ENCODE measurements around the gene TIGAR.

The TIGAR gene

DNA sequence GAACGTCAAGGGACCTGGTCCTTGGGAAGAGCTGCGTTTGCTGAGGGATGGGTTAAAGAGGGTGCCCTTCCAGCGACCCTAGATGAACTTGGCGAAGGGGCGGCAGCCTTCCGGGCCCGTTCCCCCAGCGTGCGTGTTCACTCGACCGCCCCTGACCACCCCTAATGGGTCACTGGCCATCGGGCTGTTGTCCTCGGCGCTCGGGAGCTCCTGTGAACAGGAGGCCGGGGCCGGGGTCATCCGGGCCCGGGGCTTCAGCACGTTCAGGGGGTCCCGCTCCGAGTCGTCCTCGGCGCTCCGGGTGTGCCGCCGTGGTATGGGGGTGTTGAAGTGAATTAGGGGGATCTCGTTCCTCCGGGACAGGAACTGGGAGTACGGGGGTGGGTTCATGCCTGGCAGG is 49.3 kb downstream of the TIGAR start:
- Mint-ChIP-seq H3K36me3 (ENCODE audit: low read depth) (no peaks in the 10 kb centered on the region), H3K9me3 (no peaks in the 10 kb centered on the region), H3K27ac (no peak overlapping the region), H3K4me3 (no peak overlapping the region), H3K4me1 (no peaks in the 10 kb centered on the region), H3K27me3 (ENCODE audit: low read depth) (peaks cover 36% of the 10 kb centered on the region)
- TF ChIP-seq, protein P1, sequence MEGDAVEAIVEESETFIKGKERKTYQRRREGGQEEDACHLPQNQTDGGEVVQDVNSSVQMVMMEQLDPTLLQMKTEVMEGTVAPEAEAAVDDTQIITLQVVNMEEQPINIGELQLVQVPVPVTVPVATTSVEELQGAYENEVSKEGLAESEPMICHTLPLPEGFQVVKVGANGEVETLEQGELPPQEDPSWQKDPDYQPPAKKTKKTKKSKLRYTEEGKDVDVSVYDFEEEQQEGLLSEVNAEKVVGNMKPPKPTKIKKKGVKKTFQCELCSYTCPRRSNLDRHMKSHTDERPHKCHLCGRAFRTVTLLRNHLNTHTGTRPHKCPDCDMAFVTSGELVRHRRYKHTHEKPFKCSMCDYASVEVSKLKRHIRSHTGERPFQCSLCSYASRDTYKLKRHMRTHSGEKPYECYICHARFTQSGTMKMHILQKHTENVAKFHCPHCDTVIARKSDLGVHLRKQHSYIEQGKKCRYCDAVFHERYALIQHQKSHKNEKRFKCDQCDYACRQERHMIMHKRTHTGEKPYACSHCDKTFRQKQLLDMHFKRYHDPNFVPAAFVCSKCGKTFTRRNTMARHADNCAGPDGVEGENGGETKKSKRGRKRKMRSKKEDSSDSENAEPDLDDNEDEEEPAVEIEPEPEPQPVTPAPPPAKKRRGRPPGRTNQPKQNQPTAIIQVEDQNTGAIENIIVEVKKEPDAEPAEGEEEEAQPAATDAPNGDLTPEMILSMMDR (IDR thresholded peaks at IDR 0.05; ENCODE audit: unreplicated experiment in 3 of 3) = no peak

DNA sequence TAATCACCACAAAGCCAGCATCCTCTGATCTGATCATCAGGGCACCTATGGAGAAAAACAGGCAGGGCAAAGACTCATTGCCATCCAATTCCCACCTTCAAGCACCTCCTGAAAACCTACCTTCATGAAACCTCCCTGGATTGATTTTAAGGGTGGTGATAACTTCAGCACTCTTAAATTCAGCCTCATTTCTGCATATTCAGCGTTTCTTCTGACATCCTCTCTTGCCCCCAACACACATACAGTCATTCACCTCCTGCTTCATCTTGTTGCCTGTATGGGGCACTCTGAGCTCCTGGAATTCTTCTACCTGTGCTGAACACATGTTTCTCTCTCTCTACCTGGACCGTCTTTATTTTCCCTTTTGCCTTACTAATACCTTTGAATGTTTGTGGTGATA is 51.6 kb downstream of the TIGAR start:
- Mint-ChIP-seq H3K4me3 (no peak overlapping the region), H3K27ac (no peak overlapping the region), H3K27me3 (ENCODE audit: low read depth) (peaks cover 24% of the 10 kb centered on the region), H3K9me3 (no peaks in the 10 kb centered on the region), H3K4me1 (no peaks in the 10 kb centered on the region), H3K36me3 (ENCODE audit: low read depth) (no peaks in the 10 kb centered on the region)
- TF ChIP-seq, protein P1 (IDR thresholded peaks at IDR 0.05; ENCODE audit: unreplicated experiment in 3 of 3) = no peak

DNA sequence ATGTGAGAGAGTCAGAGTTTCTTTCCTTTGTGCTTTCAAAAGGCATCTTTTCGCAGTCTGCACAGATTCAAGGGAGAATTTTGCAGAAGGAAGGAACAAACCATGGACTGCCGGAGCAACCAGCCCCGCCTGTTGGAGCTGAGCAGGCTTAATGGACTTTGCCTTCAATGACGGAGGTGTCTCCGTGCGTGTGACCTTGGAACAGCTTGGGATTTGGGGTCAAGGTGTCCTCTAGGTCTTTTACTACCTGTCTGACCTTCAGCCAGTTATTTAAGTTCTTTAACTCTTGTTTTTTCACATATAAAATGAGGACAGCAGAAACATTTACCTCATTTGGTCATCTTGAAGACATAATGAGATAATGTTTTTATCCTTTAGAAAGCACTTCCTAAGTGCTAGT is 54.4 kb downstream of the TIGAR start:
- Mint-ChIP-seq H3K9me3 (no peaks in the 10 kb centered on the region), H3K36me3 (ENCODE audit: low read depth) (no peaks in the 10 kb centered on the region), H3K4me3 (no peak overlapping the region), H3K4me1 (no peaks in the 10 kb centered on the region), H3K27me3 (ENCODE audit: low read depth) (peaks cover 32% of the 10 kb centered on the region), H3K27ac (no peak overlapping the region)
- TF ChIP-seq, protein P1 (IDR thresholded peaks at IDR 0.05; ENCODE audit: unreplicated experiment in 3 of 3) = no peak

DNA sequence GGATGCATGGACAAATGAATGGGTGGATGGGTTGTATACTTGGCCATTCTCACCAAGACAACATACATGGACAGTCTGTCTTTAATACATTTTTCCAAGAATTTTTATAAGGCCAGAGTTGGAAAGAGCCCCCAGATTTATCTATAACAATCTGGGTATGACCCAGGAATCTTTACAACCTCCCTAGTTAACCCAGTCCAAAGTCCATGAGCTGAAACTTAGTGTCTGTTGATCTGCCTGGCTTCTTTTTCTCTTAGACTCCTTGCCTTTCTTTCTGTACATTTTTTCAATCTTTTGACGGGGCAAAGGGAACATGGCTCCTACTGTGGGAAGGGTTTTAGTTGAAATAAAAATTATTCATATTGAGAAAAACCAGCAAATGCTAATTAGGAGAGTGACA is 57.8 kb downstream of the TIGAR start:
- H3K9me3 Mint-ChIP-seq = no peaks in the 10 kb centered on the region
- H3K36me3 Mint-ChIP-seq (ENCODE audit: low read depth) = no peaks in the 10 kb centered on the region

DNA sequence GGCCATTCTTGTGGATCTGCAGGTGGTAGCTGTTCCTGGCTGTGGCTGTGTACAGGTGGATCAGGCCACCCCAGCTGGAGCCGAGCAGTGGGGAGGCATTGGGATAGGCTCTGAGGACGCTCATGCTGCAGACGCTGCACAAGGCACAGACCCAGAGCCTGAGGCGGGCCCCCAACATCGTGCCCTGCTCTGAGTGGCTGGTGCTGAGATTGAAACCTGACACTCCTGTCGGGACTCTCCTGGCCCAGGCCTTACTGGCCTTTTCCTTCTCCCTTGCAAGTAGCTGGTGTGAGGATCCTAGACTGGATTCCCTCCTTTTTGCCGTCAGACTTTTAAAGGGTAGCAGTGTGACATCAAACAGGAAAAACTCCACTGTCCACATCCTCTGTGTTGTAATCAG is 58.4 kb downstream of the TIGAR start, which contains the start of gene FGF23:
TSS of gene FGF23 (minus strand) at position 308 of the 400 bp plus-strand sequence. CDS start at position 178, 130 bp downstream.
- no peaks in the 10 kb centered on the region for H3K36me3 Mint-ChIP-seq (ENCODE audit: low read depth)
- H3K27ac Mint-ChIP-seq = no peak within 1 kb of the TSS
- no peaks in the 10 kb centered on the region for H3K9me3 Mint-ChIP-seq
- no peak within 1 kb of the TSS for H3K4me3 Mint-ChIP-seq
- TF ChIP-seq, protein P1 (IDR thresholded peaks at IDR 0.05; ENCODE audit: unreplicated experiment in 3 of 3) = no peak
- no peaks in the 10 kb centered on the region for H3K4me1 Mint-ChIP-seq
- H3K27me3 Mint-ChIP-seq (ENCODE audit: low read depth) = peaks cover 23% of the 10 kb centered on the region

More for the DNA sequence above, 57.8 kb downstream of the TIGAR start:
- TF ChIP-seq, protein P1 (IDR thresholded peaks at IDR 0.05; ENCODE audit: unreplicated experiment in 3 of 3) = no peak
- H3K27me3 Mint-ChIP-seq (ENCODE audit: low read depth) = peaks cover 29% of the 10 kb centered on the region
- no peaks in the 10 kb centered on the region for H3K4me1 Mint-ChIP-seq
- H3K4me3 Mint-ChIP-seq = no peak overlapping the region
- no peak overlapping the region for H3K27ac Mint-ChIP-seq

DNA sequence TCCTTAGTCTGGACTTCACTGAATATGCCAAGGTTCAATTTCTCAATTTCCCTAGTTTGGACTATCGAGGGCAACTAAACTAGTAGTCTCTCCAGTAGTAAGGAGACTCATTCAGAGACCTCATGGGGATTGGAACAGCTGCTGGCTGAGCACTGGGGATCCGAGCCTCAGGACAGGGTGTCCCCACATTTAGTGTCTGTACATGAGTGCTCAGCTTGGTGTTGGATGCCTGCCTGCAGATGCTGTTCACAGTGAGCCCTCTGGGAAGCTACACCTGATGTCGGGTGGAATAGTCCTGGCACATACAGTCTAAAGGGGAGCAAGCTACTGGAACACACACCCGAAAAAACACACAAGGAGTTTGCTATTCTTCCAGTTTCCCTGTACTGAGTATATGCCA is 59.3 kb downstream of the TIGAR start:
- Mint-ChIP-seq H3K27ac (no peak overlapping the region), H3K27me3 (ENCODE audit: low read depth) (peaks cover 18% of the 10 kb centered on the region)

More for the DNA sequence above, 59.3 kb downstream of the TIGAR start:
- TF ChIP-seq, protein P1 (IDR thresholded peaks at IDR 0.05; ENCODE audit: unreplicated experiment in 3 of 3) = no peak
- H3K36me3 Mint-ChIP-seq (ENCODE audit: low read depth) = no peaks in the 10 kb centered on the region
- no peaks in the 10 kb centered on the region for H3K9me3 Mint-ChIP-seq
- no peak overlapping the region for H3K4me3 Mint-ChIP-seq
- no peaks in the 10 kb centered on the region for H3K4me1 Mint-ChIP-seq
